GM18873 (cell line): ENCODE results near the gene DYNC1I1.
A peak's percentile ranks its signal among the peaks of the same experiment; 100 is the strongest.

Experiments used
- ATAC-seq: cut with Tn5 transposase; IDR thresholded peaks from one replicate; pipeline ENCODE4 v1.9.1; 2021; ENCODE audit warnings: mild to moderate bottlenecking, moderate library complexity, moderate number of reproducible peaks; ENCODE audit not compliant: unreplicated experiment, low FRiP score

DYNC1I1 gene

GRCh38 chr7:95788258-95788657 is 15.9 kb downstream of the DYNC1I1 start:
- ATAC-seq: no peak

- no peak for ATAC-seq
Measured at GRCh38 chr7:95788884-95789283, 16.5 kb downstream of the DYNC1I1 start.

- ATAC-seq: no peak
Measured at GRCh38 chr7:95793658-95794057, 21.3 kb downstream of the DYNC1I1 start.

- no peak for ATAC-seq
Measured at GRCh38 chr7:95794917-95795515, 22.7 kb downstream of the DYNC1I1 start.

GRCh38 chr7:95796617-95797016 is 24.3 kb downstream of the DYNC1I1 start:
- ATAC-seq: no peak

- no peak for ATAC-seq
Measured at GRCh38 chr7:95798401-95798930, 26.1 kb downstream of the DYNC1I1 start.

GRCh38 chr7:95800787-95801186 is 28.4 kb downstream of the DYNC1I1 start:
- ATAC-seq: no peak

- no peak for ATAC-seq
Measured at GRCh38 chr7:95802270-95802669, 29.9 kb downstream of the DYNC1I1 start.

- ATAC-seq: no peak
Measured at GRCh38 chr7:95804052-95804451, 31.7 kb downstream of the DYNC1I1 start.

- ATAC-seq: no peak
Measured at GRCh38 chr7:95805909-95806308, 33.6 kb downstream of the DYNC1I1 start.

- ATAC-seq: no peak
Measured at GRCh38 chr7:95808396-95808795, 36.0 kb downstream of the DYNC1I1 start.

- no peak for ATAC-seq
Measured at GRCh38 chr7:95811846-95812445, 39.6 kb downstream of the DYNC1I1 start.

- no peak for ATAC-seq
Measured at GRCh38 chr7:95814721-95815120, 42.4 kb downstream of the DYNC1I1 start.

GRCh38 chr7:95817866-95818640 is 45.7 kb downstream of the DYNC1I1 start:
- ATAC-seq: no peak

- no peak for ATAC-seq
Measured at GRCh38 chr7:95820778-95821177, 48.4 kb downstream of the DYNC1I1 start.

- no peak for ATAC-seq
Measured at GRCh38 chr7:95822717-95823116, 50.4 kb downstream of the DYNC1I1 start.

GRCh38 chr7:95824616-95825015 is 52.3 kb downstream of the DYNC1I1 start:
- ATAC-seq: no peak

- no peak for ATAC-seq
Measured at GRCh38 chr7:95828824-95829790, 56.8 kb downstream of the DYNC1I1 start.

- peak; percentile 72 for ATAC-seq
Measured at GRCh38 chr7:95840953-95841950, 68.9 kb downstream of the DYNC1I1 start.
